Uterus (tissue), 2 donors: ENCODE measurements around the gene ADARB1.

Source experiments
- POLR2A ChIP-seq, 2 donors: fragments of 450-650 bp; IDR thresholded peaks; one replicate each; pipeline ENCODE4 v1.6.1; 2016; ENCODE audit warnings: antibody characterized with exemption in 2 of 2, mild to moderate bottlenecking in 1 of 2, moderate library complexity in 1 of 2
- TF ChIP-seq, protein P1 (sequence below), 4 experiments: fragments of 200-600 bp in 2 of 4; fragments of 450-650 bp in 2 of 4; sonication (generic) in 2 of 4; IDR thresholded peaks; one replicate each; pipeline ENCODE4 v1.5.1; 2016 to 2019; ENCODE audit warnings: antibody characterized with exemption in 4 of 4, mild to moderate bottlenecking in 2 of 4, moderate library complexity in 1 of 4

DNA sequence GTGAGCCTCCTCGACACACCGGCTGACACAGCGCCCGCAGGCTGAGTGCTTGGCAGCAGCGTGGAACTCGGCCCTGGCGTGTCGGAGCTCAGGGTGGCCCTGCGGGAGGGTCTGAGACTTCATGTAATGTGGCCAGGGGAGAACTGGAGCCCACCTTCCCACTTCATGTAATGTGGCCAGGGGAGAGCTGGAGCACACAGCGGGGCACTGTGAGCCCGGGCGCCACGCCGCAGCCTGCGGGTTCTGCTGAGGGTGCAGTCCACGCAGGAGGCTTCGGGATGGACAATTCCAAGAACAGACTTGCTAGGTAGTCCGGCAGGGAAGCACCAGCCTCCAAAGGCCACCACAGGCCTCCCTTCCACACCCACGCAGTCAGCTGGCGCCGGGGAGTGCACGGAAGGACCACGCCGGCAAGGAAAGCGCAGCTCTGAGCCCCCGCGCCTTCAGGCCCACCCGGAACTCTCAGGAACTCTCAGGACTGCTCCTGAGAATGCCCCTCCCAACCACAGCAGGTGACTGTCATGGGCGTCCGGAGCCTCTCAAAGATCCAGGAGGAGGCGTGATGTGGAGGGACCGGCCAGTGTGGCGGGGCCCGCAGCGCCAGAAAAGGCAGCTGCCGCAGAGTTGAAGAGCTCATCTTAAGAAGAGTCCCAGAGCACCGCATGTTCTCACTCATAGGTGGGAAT is 19.3 kb upstream of the ADARB1 start:
- TF ChIP-seq, protein P1, sequence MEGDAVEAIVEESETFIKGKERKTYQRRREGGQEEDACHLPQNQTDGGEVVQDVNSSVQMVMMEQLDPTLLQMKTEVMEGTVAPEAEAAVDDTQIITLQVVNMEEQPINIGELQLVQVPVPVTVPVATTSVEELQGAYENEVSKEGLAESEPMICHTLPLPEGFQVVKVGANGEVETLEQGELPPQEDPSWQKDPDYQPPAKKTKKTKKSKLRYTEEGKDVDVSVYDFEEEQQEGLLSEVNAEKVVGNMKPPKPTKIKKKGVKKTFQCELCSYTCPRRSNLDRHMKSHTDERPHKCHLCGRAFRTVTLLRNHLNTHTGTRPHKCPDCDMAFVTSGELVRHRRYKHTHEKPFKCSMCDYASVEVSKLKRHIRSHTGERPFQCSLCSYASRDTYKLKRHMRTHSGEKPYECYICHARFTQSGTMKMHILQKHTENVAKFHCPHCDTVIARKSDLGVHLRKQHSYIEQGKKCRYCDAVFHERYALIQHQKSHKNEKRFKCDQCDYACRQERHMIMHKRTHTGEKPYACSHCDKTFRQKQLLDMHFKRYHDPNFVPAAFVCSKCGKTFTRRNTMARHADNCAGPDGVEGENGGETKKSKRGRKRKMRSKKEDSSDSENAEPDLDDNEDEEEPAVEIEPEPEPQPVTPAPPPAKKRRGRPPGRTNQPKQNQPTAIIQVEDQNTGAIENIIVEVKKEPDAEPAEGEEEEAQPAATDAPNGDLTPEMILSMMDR (IDR thresholded peaks at IDR 0.05), result no peak
- TF ChIP-seq POLR2A (IDR thresholded peaks at IDR 0.05), result no peak
